HG02870 (cell line): ENCODE data around the gene TSEN34.
"Not testable (repeated sequence)": the region's sequence is repeated elsewhere in the genome, so short reads cannot be mapped to it uniquely, and the experiment has no call there.

Experiments used
- ATAC-seq: cut with Tn5 transposase; IDR thresholded peaks from one replicate; pipeline ENCODE4 v1.9.1; 2021; ENCODE audit warnings: mild to moderate bottlenecking, moderate library complexity; ENCODE audit not compliant: unreplicated experiment

The TSEN34 gene

GRCh38 chr19:54160182-54160811, 30.8 kb upstream of the TSEN34 start:
- no peak for ATAC-seq

DNA sequence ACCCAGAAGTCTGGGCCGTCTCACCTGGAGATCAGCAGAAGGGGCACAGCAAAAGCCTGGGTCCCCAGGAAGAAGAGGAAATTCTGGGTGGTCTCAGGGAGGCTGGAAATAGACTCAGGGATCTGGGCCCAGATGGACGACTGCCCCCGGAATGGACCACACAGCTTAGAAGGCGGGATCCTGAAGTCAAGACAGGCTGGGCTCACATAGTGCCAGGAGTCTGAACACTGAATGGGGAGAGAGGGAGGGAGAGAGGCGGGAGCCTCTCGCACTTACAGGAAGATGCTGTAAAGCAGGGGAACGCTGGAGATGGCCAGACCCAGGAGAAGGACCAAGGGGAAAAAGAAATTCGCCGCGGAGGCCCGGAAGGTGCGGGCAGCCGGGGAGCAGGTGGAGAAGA, 30.3 kb upstream of the TSEN34 start:
- no peak for ATAC-seq

- ATAC-seq, result no peak
These were observed 28.8 kb upstream of the TSEN34 start for GRCh38 chr19:54162241-54162805.

GRCh38 chr19:54162884-54163283, 28.2 kb upstream of the TSEN34 start:
- ATAC-seq, result no peak

GRCh38 chr19:54164369-54165068, 26.6 kb upstream of the TSEN34 start:
- ATAC-seq, result no peak

DNA sequence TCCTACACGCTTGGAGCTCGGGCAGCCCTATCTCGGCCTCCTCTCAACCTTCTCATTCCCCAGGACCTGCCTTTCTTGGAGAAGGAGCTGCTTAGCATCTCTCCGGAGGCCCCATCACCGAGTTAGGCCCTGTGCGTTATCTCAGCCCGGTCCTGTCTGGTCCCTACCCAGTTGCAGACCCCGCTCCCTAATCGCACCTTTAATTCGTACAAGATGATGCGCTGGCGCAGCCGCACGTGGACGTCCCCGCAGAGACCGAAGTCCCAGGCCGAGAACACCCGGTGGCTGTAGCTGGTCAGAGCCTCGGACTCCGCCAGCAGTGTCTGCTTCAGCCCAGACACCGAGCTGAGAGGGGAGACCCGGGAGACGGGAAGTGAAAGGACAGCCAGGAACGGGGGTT, 25.9 kb upstream of the TSEN34 start:
- ATAC-seq, result no peak

DNA sequence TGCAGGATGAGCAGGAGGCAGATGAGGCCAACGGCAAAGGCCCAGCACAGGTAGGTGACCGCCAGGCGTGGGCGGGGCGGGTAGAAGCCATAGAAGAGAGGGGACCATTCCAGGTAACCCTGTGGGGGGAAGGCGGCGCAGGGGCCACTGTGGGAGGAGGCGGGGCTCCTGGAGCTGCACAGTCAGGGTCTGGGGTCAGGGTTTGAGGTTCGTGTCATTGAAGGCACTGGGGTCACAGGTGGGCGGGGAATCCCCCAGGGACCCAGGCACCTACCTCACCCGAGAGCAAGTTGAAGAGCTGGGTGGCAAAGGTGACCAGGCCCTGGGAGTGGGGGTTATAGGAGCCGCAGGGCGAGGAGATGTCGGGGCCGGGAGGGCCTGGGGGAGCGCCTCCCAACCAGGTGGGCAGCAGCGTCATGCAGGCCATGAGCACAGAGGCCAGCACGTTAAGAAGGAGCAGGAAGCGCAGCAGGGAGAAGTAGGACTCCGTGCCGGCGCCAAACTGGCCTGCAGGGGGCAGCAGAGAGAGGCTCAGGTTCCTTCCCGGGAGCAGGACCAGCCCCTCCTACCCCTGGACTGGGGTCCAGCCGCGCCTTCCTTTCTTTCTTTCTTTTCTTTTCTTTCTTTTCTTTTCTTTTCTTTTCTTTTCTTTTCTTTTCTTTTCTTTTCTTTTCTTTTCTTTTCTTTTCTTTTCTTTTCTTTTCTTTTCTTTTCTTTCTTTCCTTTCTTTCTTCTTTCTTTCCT, 22.8 kb upstream of the TSEN34 start:
- ATAC-seq, result peak; percentile 59

DNA sequence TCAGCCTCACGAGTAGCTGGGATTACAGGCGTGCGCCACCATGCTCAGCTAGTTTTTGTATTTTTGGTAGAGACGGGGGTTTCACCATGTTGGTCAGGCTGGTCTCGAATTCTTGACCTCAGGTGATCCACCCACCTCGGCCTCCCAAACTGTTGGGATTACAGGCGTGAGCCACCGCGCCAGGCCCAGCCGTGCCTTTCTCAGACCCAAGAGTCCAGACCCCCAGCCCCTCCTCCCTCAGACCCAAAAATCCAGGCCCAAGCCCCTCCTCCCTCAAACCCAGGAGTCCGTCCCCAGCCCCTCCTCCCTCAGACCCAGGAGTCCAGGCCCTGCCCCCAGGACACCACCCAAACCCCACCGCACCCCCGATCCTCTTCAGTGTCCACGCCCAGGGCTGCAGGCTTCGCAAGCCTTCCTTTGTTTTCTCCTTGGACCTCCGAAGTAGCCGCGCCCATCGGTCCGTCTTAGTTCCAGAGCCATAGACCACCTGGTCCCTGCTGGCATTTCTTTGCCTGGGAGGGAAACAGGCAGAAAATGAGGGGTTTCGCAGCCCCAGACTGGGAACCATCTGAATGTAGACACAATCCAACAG, 21.9 kb upstream of the TSEN34 start:
- ATAC-seq, result no peak

GRCh38 chr19:54171736-54172431, 19.2 kb upstream of the TSEN34 start:
- not testable (repeated sequence) for ATAC-seq

DNA sequence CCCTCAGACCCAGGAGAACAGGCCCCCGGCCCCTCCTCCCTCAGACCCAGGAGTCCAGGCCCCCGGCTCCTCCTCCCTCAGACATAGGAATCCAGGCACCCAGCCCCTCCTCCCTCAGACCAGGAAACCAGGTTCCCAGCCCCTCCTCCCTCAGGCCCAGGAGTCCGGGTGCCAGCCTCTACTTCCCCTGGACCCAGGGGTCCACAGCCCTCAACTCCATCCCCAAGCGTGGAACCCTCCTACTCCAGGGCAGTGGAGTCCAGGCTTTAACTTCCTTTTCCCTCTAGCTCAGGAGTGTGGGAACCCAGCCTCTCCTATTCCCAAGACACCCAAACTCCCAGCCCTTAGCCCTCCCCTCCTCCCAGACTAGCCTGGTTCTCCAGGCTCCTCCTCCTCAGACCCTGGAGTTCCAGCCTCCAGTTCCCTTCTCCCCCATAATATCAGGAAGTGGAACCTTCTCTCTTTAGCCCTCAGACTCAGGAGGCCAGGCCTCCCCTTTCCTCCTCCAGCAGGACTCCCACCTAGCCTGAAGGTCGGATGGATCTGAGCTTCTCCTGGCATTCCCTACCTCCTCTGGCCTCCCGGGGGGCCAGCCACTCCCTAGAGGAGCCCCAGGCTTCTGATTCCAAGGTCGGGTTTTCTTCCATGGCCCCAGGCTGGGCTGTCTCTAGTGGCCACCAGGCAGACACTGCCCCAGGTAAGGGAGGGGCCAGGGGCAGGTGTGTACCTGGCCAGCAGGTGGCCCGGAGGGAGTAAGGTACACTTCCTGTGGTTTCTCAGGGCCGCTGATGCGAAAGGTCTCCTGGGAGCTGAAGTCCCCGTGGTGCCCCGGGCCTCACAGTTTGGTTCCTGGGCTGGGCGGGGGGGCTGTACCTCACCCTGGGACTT, 18.4 kb upstream of the TSEN34 start, which contains the start of gene TMC4:
TMC4 (minus strand) TSS at position 690 of the 888 bp plus-strand sequence; CDS start at position 647, 43 bp downstream.
- ATAC-seq, result no peak

DNA sequence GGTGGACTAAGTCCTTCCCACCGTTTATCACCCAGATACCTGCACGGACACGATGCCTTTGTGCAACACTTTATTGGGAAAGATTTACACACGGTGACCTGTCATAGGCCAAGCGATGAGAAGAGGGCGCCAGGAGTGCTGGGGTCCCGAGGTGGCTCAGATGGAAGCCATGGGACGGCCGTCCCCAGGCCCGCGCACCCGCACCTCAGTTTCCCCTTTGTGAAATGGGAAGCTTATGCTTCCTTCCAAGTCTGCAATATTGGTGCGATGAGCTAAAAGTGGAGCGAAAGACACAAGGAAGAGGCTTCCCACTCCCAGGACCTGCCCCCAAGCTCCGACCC, 17.8 kb upstream of the TSEN34 start:
- ATAC-seq, result no peak

DNA sequence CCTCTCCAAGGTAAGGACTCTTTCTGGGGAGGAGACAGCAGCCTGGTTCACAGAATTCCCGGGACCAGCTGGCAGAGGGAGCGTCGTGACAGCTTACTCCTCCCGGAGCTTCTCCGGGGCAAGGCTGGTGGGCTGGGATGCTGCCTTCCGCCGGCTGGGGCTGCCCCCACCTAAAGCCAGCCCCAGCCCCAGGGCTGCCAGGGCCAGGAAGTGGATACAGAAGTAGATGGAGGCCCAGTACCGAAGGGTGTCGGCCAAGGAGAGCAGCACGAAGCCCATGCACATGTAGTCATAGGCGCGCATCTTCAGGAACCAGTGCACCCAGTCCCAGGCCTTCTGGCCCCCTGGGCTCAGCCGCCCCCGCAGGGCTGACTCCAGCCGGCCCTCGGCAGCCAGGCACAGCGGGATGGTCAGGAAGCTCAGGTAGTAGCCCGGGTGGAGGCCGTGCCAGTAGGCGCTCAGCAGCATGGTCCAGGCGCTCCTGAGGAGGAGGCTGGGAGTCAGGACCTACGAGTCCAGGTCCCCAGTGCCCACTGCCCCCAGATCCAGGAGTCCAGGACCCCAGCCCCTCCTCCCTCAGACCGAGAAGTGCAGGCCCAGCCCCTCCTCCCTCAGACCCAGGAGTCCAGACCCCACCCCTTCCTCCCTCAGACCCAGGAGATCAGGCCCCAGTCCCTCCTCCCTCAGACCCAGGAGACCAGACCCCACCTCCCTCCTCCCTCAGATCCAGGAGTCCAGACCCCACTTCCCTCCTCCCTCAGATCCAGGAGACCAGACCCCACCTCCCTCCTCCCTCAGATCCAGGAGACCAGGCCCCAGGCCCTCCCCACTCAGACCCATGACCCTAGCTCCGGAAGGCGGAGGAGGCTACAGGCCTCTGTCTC, 16.9 kb upstream of the TSEN34 start:
- ATAC-seq, result no peak

GRCh38 chr19:54178581-54179261, 12.4 kb upstream of the TSEN34 start:
- ATAC-seq, result no peak

DNA sequence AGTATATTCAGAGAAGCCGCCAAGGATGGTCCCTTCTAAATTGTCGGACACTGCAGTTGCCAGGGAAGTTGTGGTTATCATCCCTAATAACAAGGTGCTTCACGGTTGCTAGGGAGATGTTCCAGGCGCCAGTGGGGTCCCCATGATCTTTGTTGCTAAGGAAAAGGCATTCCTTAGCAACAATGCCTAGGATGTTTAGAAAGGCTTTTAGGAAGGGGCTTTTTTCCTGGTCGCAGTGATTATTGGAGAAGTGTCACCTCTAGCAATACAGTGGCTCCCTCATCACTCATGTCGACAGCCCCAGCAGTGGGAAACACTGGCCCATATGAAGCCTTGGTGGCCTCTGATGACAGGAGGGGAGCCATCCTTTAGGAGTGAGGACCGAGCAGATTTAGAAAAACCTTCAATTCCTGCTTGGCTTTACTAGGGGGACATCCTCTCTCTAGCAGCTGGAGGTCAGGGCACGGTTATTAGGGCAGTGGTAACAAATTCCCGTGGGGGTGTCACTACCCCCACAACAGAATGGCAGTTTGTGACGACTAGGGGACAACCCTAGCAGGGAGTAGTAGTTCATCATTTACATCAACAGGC, 11.8 kb upstream of the TSEN34 start:
- ATAC-seq, result no peak

DNA sequence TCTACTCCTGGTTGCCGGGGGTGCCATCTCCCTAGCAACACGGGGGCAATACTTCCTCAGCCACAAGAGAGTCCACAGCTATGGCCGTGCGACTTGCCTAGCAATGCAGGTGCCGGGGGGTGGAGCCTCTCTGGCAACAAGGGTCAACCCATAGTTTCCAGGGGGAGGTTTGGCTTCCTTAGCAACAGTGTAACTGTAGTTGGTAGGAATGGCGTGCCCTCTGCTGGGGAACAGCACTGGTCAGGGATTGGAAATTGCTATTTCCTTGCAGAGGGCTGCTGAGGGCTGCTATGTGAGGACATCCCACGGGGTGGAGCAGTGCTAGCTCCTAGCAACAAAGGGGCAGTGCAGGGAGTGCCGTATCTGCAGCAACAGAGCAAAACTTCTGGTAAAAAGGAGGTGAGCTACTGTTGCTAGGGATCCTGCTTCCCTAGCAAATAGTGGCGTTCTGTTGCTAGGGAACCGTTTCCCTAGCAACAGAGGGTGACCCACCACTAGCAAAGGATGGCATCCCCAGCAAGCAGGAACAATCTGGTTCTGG, 11.1 kb upstream of the TSEN34 start:
- ATAC-seq, result no peak

DNA sequence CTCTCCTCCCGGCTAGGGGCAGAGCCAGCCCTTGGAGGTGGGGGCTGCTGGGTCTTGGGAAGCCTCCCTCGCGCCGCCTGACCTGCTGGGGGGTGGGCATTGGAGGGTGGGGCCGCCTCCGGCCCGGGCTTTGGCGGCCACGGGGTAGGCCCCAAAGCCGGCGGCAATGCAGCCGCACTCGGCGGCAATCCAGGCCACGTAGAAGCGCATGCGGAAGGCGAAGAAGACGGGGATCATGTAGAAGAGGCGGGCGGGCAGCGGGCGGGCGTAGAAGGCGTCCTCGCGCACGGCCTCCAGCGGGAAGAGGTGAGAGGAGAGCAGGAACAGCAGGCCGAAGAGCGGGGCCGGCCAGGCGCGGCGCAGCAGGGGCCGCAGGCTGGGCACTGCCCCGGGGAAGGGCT, 10.4 kb upstream of the TSEN34 start:
- ATAC-seq, result no peak

GRCh38 chr19:54181894-54182293, 9.2 kb upstream of the TSEN34 start:
- not testable (repeated sequence) for ATAC-seq

DNA sequence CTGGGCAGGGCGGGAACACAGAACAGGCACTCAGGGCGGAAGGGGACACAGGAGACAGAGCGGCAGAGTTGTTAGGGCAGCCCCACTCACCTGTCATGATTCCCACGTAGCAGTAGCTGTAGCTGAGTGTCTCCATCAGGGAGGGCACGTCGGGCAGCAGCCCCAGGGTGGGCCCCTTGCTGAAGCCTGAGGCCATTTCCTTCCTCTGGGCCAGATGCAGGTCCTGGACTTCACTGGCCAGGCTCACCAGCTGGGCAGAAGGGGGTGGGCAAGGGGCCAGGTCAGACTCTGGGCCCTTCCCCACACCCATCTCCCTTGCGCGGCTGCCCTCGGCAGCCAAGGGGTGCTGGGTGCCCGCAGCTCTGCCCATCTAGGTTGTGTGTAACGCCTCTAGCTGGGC, 7.7 kb upstream of the TSEN34 start:
- ATAC-seq, result no peak
